ENCODE measurements around the gene CTSA.
A peak's percentile ranks its signal among the peaks of the same experiment; 100 is the strongest.

CTSA gene

DNA sequence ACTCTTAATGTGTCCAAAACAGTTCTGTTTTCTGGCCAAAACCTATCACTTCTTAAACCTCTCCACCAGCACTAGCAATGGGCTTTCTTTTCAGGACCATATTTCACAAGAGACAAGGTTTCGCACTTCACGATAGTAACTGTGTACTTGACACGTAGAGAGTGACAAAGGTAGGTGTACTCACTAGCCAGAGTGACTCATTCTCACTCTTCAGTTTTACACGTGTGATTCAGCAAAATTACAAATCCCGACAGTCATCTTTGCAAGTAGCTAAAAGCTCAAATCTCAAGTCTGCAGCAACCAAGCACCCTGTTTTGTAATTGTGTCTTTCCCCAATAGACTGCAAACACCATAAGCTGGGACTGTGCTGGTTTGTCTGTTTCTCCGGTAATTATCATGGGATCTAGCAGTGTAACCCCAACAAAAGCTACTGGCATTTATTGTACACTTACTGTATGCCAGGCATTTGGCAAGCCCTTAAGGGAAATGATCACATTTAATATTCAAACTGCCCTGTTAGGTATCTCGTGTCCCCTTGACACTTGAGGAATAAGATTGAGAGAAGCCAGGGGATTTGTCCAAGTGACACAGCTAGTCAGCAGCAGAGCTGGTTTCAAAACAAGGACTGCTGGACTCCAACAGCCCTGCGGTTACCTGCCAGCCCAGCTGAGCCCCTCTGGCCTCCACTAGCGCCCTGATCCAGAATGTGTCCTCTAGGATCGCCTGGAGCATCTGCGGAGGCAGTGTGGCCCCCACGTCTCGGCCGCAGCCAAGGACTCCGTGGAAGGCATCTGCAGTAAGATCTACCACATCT, 53.2 kb downstream of the CTSA start:
- DNase-seq, result peak in 1 of 2 donors; percentile 33

DNA sequence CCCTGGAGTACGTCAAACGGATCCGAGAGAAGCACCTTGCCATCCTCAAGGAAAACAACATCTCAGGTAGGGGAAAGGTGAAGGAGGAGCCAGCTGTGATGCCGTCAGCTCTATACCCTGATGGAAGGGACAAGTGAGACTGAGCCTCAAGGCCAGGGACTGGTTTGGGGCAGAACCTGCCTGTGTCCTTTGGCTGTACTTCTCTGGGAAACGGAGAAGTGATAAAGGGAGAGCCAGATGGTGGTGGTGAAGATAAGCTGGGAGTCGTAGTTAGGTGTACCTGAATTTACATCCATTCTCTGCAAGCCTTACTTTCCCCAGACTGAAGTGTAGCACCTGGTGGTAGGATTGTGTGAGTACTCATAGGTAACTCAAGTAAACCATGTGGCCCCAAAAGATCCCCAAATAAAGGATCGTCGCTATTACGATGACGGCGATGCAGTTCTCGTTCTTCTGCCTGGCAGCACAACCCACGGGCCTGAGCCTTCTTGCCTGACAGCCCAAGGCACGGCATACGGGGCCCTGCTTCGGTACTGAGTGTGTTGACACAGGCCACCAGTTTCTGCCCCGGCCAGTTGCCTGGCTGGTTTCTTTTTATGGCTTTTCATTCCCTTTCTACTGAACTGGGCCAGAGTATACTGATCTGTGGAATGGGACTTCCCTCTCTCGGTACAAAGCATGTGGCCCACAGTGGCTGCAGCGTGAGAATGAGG, 54.0 kb downstream of the CTSA start:
- no peak for DNase-seq

DNA sequence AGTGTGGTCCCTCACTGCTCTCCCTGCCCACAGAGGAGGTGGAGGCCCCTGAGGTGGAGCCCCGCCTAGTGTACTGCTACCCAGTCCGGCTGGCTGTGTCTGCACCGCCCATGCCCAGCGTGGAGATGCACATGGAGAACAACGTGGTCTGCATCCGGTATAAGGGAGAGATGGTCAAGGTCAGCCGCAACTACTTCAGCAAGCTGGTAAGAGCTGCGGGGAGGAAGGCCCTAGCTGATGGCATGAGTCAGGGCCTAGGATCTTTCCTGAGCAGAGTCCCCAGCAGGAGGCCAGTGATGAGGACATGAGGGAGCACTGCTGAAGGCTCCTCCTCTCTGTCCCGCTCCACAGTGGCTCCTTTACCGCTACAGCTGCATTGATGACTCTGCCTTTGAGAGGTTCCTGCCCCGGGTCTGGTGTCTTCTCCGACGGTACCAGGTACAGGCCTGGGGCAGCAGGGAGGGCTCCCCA, 54.6 kb downstream of the CTSA start:
- peak in 1 of 2 donors; percentile 38 for DNase-seq

DNA sequence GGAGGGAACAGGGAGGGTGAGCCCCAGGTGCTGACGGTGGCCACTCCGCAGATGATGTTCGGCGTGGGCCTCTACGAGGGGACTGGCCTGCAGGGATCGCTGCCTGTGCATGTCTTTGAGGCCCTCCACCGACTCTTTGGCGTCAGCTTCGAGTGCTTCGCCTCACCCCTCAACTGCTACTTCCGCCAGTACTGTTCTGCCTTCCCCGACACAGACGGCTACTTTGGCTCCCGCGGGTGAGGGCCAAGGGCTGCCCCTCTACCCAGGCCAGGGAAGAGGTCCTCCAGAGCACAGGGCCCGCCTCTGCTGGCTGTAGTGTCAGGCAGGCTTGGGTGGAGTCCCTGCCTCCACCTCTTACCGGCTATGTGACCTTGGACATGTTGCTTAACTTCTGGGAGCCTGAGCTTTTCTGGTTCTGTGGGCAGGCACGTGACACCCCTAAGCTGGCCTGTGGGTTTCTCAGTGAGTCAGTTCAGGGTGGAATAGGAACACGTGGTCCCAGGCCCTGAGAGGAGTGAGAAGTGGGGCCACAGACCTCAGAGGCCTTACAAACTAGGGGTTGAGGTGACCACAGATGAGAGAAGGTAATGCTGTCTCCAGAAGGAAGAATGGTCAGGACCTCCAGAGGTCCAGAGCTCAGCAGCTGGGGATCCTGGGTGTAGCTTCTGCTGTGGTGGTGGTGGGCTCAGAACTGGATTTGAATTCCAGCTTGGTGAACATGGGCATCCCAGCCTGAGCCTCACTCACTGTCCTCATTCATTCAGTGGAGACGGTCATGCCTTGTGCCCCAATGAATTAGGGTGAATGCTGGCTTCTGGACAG, 55.2 kb downstream of the CTSA start:
- DNase-seq, result peak; percentile 45 to 81

DNA sequence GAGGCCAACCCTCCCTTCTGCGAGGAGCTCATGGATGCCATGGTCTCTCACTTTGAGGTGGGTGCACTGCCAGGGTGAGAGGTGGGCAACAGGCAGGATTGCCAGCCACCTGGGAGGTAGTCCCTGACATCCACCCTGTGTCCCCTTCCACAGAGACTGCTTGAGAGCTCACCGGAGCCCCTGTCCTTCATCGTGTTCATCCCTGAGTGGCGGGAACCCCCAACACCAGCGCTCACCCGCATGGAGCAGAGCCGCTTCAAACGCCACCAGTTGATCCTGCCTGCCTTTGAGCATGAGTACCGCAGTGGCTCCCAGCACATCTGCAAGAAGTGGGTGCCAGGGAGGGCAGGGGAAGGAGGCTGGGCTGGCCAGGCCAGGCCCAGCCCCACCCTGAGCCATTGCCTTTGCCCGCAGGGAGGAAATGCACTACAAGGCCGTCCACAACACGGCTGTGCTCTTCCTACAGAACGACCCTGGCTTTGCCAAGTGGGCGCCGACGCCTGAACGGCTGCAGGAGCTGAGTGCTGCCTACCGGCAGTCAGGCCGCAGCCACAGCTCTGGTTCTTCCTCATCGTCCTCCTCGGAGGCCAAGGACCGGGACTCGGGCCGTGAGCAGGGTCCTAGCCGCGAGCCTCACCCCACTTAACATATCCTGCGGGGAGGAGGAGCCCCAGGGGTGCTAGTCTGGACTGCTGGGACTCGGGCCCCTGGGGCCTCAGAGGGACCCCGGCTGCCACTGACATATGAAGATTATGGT, 56.2 kb downstream of the CTSA start:
- DNase-seq, result no peak

DNA sequence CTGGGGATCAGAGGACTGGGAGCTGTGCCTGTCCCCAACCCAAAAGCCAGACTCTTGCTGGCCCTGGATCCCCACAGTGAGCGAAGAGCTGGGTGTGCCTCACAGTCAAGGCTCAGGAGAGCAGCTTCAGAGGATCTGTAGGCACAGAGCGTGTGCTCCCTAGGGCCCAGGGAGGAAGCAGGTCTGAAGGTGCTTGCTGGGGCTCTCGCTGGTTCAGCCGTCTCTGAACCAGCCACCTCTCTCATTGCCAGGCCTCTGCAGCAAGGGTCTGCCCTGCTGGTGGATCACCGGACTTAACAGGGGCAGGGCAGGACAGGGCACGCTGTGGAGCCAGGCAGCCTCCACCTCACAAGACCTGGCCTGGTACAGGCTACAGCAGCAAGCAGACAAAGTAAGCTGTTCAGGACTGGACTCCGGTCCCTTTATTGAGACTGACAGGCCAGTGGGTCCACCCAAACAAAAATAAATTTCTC, 57.2 kb downstream of the CTSA start:
- DNase-seq, result no peak

All from CD4-positive, alpha-beta T cell treated with Interleukin-4 for 1 hour (primary cell).